ENCODE results near the gene TASL. TPM values are rescaled to one million over a fixed set of nuclear protein-coding genes. Genes with fewer than 3 reads are reported as not detected.

TASL gene
- total RNA-seq, 1 donor from 2014 or later = not detected

DNA sequence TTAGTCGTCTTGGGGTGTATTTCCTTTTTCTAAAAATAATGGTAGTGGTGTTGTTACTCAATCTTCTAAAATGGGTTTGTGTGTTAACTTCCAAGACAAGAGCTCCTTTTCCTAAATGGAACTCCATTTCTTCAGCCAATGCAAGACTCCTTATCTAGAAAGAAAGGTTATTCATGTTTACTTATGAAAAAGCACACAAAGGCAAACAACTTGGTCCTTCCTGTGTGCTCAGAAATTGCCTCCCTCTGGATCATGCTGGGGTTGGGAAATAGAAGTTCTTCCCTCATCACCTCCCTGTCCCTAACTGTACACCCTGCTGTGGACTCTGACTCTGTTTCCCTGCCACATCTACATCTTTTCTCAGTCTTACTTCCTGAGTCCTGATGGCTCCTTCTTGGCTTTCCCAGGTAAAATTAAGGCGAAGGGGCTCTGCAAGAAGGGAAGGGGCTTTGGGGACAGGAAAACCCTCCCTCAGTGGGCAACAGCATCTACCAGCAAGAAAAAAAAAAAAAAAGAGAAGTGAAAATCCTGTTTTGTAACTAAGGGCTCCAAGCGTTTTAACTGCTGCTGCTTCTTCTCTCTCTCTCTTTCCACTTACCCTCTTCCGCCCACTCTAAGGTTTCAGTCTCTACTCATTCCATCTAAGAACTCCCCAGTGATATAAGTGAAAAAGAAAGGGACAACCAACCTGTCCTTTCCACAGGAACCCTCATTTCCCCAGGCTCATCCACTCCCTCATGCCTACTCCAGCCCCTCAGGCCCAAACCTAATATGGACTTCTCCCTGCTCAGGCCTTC lies 19.8 kb upstream of the TASL start:
- FAIRE-seq (no peak), DNase-seq (ENCODE audit: low read depth) (no peak)
- H3K36me3 ChIP-seq (ENCODE audit: insufficient read depth, low read length) = no peaks in the 10 kb centered on the region
- Mint-ChIP-seq H3K27ac (ENCODE audit: unreplicated experiment) (peak overlapping the region; percentile 18), H3K4me1 (ENCODE audit: low read depth, unreplicated experiment) (peaks cover 11% of the 10 kb centered on the region), H3K9me3 (ENCODE audit: unreplicated experiment) (no peaks in the 10 kb centered on the region), H3K4me3 (ENCODE audit: unreplicated experiment) (no peak overlapping the region), H3K27me3 (ENCODE audit: low read depth, unreplicated experiment) (no peaks in the 10 kb centered on the region), H3K36me3 (ENCODE audit: low read depth, unreplicated experiment) (no peaks in the 10 kb centered on the region)
- H3K4me2 ChIP-seq (ENCODE audit: low read length) = no peak overlapping the region
- H3K27ac ChIP-seq (ENCODE audit: low read depth, low read length) = no peak overlapping the region
- no peaks in the 10 kb centered on the region for H3K4me1 ChIP-seq (ENCODE audit: insufficient read depth, low read length)
- TF ChIP-seq, protein P1, sequence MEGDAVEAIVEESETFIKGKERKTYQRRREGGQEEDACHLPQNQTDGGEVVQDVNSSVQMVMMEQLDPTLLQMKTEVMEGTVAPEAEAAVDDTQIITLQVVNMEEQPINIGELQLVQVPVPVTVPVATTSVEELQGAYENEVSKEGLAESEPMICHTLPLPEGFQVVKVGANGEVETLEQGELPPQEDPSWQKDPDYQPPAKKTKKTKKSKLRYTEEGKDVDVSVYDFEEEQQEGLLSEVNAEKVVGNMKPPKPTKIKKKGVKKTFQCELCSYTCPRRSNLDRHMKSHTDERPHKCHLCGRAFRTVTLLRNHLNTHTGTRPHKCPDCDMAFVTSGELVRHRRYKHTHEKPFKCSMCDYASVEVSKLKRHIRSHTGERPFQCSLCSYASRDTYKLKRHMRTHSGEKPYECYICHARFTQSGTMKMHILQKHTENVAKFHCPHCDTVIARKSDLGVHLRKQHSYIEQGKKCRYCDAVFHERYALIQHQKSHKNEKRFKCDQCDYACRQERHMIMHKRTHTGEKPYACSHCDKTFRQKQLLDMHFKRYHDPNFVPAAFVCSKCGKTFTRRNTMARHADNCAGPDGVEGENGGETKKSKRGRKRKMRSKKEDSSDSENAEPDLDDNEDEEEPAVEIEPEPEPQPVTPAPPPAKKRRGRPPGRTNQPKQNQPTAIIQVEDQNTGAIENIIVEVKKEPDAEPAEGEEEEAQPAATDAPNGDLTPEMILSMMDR (IDR thresholded peaks at IDR 0.05; ENCODE audit: insufficient read depth, low read depth, low read length) = no peak
- no peak for TF ChIP-seq EZH2 (IDR thresholded peaks at IDR 0.05; ENCODE audit: insufficient read depth, low read length)
- H3K9ac ChIP-seq (ENCODE audit: low read length) = no peak overlapping the region
- H4K20me1 ChIP-seq (ENCODE audit: insufficient read depth, low read length) = no peaks in the 10 kb centered on the region
- H3K79me2 ChIP-seq (ENCODE audit: insufficient read depth, low read length) = no peaks in the 10 kb centered on the region
- H2AFZ ChIP-seq (ENCODE audit: low read depth, low read length) = no peak overlapping the region
- no peak overlapping the region for H3K4me3 ChIP-seq (ENCODE audit: insufficient read depth, low read depth, low read length)
- no peaks in the 10 kb centered on the region for H3K9me3 ChIP-seq (ENCODE audit: insufficient read depth, low read depth, low read length)
- H3K27me3 ChIP-seq (ENCODE audit: insufficient read depth, low read length) = no peaks in the 10 kb centered on the region

DNA sequence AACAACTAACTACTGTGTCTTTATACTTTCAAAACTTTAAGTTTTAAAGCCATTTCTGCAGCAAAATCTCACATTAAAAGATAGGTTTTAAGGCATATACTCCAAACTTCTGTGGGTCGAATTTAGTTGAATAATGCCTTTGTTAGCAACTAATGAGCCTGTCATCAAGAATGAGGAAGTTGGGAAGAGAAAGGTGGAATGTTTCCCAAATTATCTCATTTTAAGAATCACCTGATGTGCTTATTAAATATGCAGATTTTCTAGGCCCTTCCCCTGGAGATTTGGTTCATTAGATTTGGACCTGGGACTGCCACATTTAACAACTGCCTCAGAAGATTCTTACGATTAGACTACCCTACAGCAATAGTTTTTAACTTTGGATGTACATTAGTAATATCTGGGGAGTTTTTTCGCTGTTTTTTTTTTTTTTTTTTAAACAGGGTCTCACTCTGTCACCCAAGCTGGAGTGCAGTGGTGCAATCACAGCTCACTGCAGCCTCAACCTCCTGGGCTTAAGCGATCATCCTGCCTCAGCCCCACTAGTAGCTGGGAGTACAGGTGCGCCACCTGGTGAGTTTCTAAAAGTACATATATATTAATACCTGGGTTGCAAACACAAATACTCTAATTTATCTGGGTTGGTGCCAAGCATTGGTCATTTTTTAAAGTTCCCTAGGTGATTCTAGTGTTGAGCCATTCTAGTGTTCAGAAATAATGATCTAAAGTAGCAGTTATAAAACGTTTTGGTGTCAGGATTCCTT lies 16.1 kb upstream of the TASL start:
- no peaks in the 10 kb centered on the region for H3K9me3 Mint-ChIP-seq (ENCODE audit: unreplicated experiment)
- H3K27me3 Mint-ChIP-seq (ENCODE audit: low read depth, unreplicated experiment) = no peaks in the 10 kb centered on the region
- peaks cover 7% of the 10 kb centered on the region for H3K4me1 Mint-ChIP-seq (ENCODE audit: low read depth, unreplicated experiment)
- TF ChIP-seq, protein P1 (IDR thresholded peaks at IDR 0.05; ENCODE audit: insufficient read depth, low read depth, low read length) = no peak
- no peak for TF ChIP-seq EZH2 (IDR thresholded peaks at IDR 0.05; ENCODE audit: insufficient read depth, low read length)
- no peak overlapping the region for H3K4me3 Mint-ChIP-seq (ENCODE audit: unreplicated experiment)
- Histone ChIP-seq H3K9me3 (ENCODE audit: insufficient read depth, low read depth, low read length) (no peaks in the 10 kb centered on the region), H3K4me2 (ENCODE audit: low read length) (no peak overlapping the region), H3K4me3 (ENCODE audit: insufficient read depth, low read depth, low read length) (no peak overlapping the region), H3K36me3 (ENCODE audit: insufficient read depth, low read length) (no peaks in the 10 kb centered on the region), H3K4me1 (ENCODE audit: insufficient read depth, low read length) (no peaks in the 10 kb centered on the region), H3K27me3 (ENCODE audit: insufficient read depth, low read length) (no peaks in the 10 kb centered on the region), H3K79me2 (ENCODE audit: insufficient read depth, low read length) (no peaks in the 10 kb centered on the region), H2AFZ (ENCODE audit: low read depth, low read length) (no peak overlapping the region), H3K9ac (ENCODE audit: low read length) (no peak overlapping the region), H3K27ac (ENCODE audit: low read depth, low read length) (no peak overlapping the region), H4K20me1 (ENCODE audit: insufficient read depth, low read length) (no peaks in the 10 kb centered on the region)
- FAIRE-seq (peak; percentile 82), DNase-seq (ENCODE audit: low read depth) (no peak)
- no peak overlapping the region for H3K27ac Mint-ChIP-seq (ENCODE audit: unreplicated experiment)
- no peaks in the 10 kb centered on the region for H3K36me3 Mint-ChIP-seq (ENCODE audit: low read depth, unreplicated experiment)
